ENCODE data around the gene PRICKLE1. TPM values are rescaled to one million over a fixed set of nuclear protein-coding genes. Genes with fewer than 3 reads are reported as not detected.

Gene PRICKLE1
- total and polyA plus RNA-seq, 2 of the 13 experiments (the other 11 are each of a cell fraction or from before 2014, with no cell fraction given): not detected

- TF ChIP-seq ZNF687 (CRISPR knock-in tag; IDR thresholded peaks at IDR 0.05) (peak; percentile 20; the same call in 1 of the 2 replicates), ZNF329 (CRISPR knock-in tag; IDR thresholded peaks at IDR 0.05; ENCODE audit: low read depth) (peak; percentile 65; the same call in 1 of the 2 replicates), RNF2 (conservative IDR thresholded peaks at IDR 0.05; ENCODE audit: low read depth) (0 out of 2 replicates have a peak, but pooled peaks have one; percentile 8)
Observed at GRCh38 chr12:42589465-42590329, at the start of gene PRICKLE1 (continued).

GRCh38 chr12:42638697-42639096, 49.2 kb upstream of the PRICKLE1 start:
- DNase-seq (ENCODE audit: low spot score) (no peak), ATAC-seq (no peak), FAIRE-seq (no peak)
- Histone ChIP-seq H3K27me3 (ENCODE audit: control insufficient read depth in 1 of 2, insufficient read depth in 2 of 2, low read length in 2 of 2) (no peaks in the 10 kb centered on the region; a peak in 1 of 5 replicates), H3K9ac (ENCODE audit: insufficient read depth, low read depth, low read length) (no peak overlapping the region), H3K79me2 (ENCODE audit: insufficient read depth, low read length) (no peaks in the 10 kb centered on the region), H3K4me1 (ENCODE audit: insufficient read depth, low read length) (no peaks in the 10 kb centered on the region), H3K36me3 (replicated peaks in 1 of 2; ENCODE audit: control insufficient read depth in 1 of 2, insufficient read depth in 2 of 2, low read length in 2 of 2) (no peaks in the 10 kb centered on the region), H4K20me1 (ENCODE audit: insufficient read depth, low read length) (no peaks in the 10 kb centered on the region), H3K27ac (ENCODE audit: extremely low read length, insufficient read depth, low read length) (no peak overlapping the region), H3K4me2 (ENCODE audit: low read depth, low read length) (no peak overlapping the region), H3K4me3 (replicated peaks in 1 of 3; ENCODE audit: insufficient read depth in 1 of 3, low read depth in 2 of 3, low read length in 3 of 3) (no peak overlapping the region), H3K9me3 (ENCODE audit: low read length) (no peaks in the 10 kb centered on the region), H2AFZ (ENCODE audit: low read length) (no peak overlapping the region)
- TF ChIP-seq MZF1 (CRISPR knock-in tag; IDR thresholded peaks at IDR 0.05; ENCODE audit: borderline replicate concordance) (no peak), NPAS2 (CRISPR knock-in tag; IDR thresholded peaks at IDR 0.05; ENCODE audit: borderline replicate concordance) (no peak), FLYWCH1 (CRISPR knock-in tag; IDR thresholded peaks at IDR 0.05) (no peak), NFYC (CRISPR knock-in tag; IDR thresholded peaks at IDR 0.05) (no peak), HOXD1 (CRISPR knock-in tag; IDR thresholded peaks at IDR 0.05) (no peak), NFATC3 (CRISPR knock-in tag; IDR thresholded peaks at IDR 0.05) (no peak), ZBTB1 (CRISPR knock-in tag; IDR thresholded peaks at IDR 0.05; ENCODE audit: borderline replicate concordance) (no peak)
- intact Hi-C loops (cut with micrococcal nuclease; ENCODE audit: unreplicated experiment) (no loop called here), in situ Hi-C loops (cut with HindIII; ENCODE audit: extremely low pct_ligation_motif_present, low pct_unique_long_range_greater_than_20kb) (no loop called here)
- POLR2A ChIA-PET: no interaction called here
- WGBS (ENCODE audit: low lambda C conversion rate): 17% methylated on average over 4 of the region's 4 CpGs
- CTCF ChIA-PET (ENCODE audit: low intra/inter-chr PET ratio, low total read pairs): no interaction called here
- BruUV-seq (replicated peaks): no TSS peak
